Measurements from ENCODE around the gene FOXE3. TPM values are rescaled to one million over a fixed set of nuclear protein-coding genes. Genes with fewer than 3 reads are reported as not detected.
"Not testable (repeated sequence)": the region's sequence is repeated elsewhere in the genome, so short reads cannot be mapped to it uniquely, and the experiment has no call there.

Gene FOXE3
- total RNA-seq, 2 donors from 2014 or later, result 0.11 to 0.49 TPM

- Histone ChIP-seq H3K4me1 (peaks cover 5% of the 10 kb centered on the region), H3K4me3 (no peak overlapping the region), H3K9me3 (no peaks in the 10 kb centered on the region), H3K9ac (ENCODE audit: low read depth in 2 of 2, low read length in 2 of 2) (no peak overlapping the region), H3K36me3 (no peaks in the 10 kb centered on the region), H3K27me3 (peaks cover 14% of the 10 kb centered on the region), H3K27ac (no peak overlapping the region)
- DNase-seq, result no peak
- intact Hi-C loops (cut with DNase I), result no loop called here
- TF ChIP-seq CTCF (IDR thresholded peaks at IDR 0.05), result no peak
Observed at GRCh38 chr1:47450606-47451005, 34.5 kb downstream of the FOXE3 start.

- H3K9ac ChIP-seq (ENCODE audit: low read depth in 2 of 2, low read length in 2 of 2), result no peak overlapping the region
- no peak for DNase-seq
- no peak for TF ChIP-seq CTCF (IDR thresholded peaks at IDR 0.05)
- no peak overlapping the region for H3K4me3 ChIP-seq
- no peak overlapping the region for H3K27ac ChIP-seq
- intact Hi-C loops (cut with DNase I), result no loop called here
- H3K36me3 ChIP-seq, result no peaks in the 10 kb centered on the region
- H3K4me1 ChIP-seq, result no peaks in the 10 kb centered on the region
- peaks cover 5% of the 10 kb centered on the region for H3K27me3 ChIP-seq
- H3K9me3 ChIP-seq, result no peaks in the 10 kb centered on the region
Observed at GRCh38 chr1:47452426-47452825, 36.3 kb downstream of the FOXE3 start.

- H3K4me1 ChIP-seq; H3K4me3 ChIP-seq; H3K27me3 ChIP-seq; DNase-seq; H3K36me3 ChIP-seq; H3K9ac ChIP-seq (ENCODE audit: low read depth in 2 of 2, low read length in 2 of 2); H3K9me3 ChIP-seq; intact Hi-C loops (cut with DNase I); H3K27ac ChIP-seq: not testable (repeated sequence)
Observed at GRCh38 chr1:47453910-47454309, 37.8 kb downstream of the FOXE3 start.

- no peak for TF ChIP-seq CTCF (IDR thresholded peaks at IDR 0.05)
- H3K9me3 ChIP-seq, result no peaks in the 10 kb centered on the region
Observed at GRCh38 chr1:47456250-47456649, 40.2 kb downstream of the FOXE3 start.

GRCh38 chr1:47457547-47457946 lies 41.5 kb downstream of the FOXE3 start:
- H3K9ac ChIP-seq (ENCODE audit: low read depth in 2 of 2, low read length in 2 of 2); intact Hi-C loops (cut with DNase I); H3K4me3 ChIP-seq; H3K36me3 ChIP-seq; H3K27me3 ChIP-seq; H3K4me1 ChIP-seq; H3K9me3 ChIP-seq; H3K27ac ChIP-seq; DNase-seq: not testable (repeated sequence)

More at GRCh38 chr1:47456250-47456649, 40.2 kb downstream of the FOXE3 start:
- Histone ChIP-seq H3K4me3 (no peak overlapping the region), H3K27me3 (no peaks in the 10 kb centered on the region), H3K36me3 (no peaks in the 10 kb centered on the region), H3K27ac (no peak overlapping the region), H3K4me1 (no peaks in the 10 kb centered on the region), H3K9ac (ENCODE audit: low read depth in 2 of 2, low read length in 2 of 2) (no peak overlapping the region)
- intact Hi-C loops (cut with DNase I), result no loop called here
- no peak for DNase-seq

- no peak for TF ChIP-seq CTCF (IDR thresholded peaks at IDR 0.05)
- H3K9ac ChIP-seq (ENCODE audit: low read depth in 2 of 2, low read length in 2 of 2), result no peak overlapping the region
- no peaks in the 10 kb centered on the region for H3K27me3 ChIP-seq
- DNase-seq, result no peak
- H3K36me3 ChIP-seq, result no peaks in the 10 kb centered on the region
- no peaks in the 10 kb centered on the region for H3K4me1 ChIP-seq
- H3K9me3 ChIP-seq, result no peaks in the 10 kb centered on the region
- intact Hi-C loops (cut with DNase I), result no loop called here
- no peak overlapping the region for H3K4me3 ChIP-seq
- no peak overlapping the region for H3K27ac ChIP-seq
Observed at GRCh38 chr1:47459253-47459788, 43.2 kb downstream of the FOXE3 start.
